Measurements from ENCODE around the gene FHIT.

DNA sequence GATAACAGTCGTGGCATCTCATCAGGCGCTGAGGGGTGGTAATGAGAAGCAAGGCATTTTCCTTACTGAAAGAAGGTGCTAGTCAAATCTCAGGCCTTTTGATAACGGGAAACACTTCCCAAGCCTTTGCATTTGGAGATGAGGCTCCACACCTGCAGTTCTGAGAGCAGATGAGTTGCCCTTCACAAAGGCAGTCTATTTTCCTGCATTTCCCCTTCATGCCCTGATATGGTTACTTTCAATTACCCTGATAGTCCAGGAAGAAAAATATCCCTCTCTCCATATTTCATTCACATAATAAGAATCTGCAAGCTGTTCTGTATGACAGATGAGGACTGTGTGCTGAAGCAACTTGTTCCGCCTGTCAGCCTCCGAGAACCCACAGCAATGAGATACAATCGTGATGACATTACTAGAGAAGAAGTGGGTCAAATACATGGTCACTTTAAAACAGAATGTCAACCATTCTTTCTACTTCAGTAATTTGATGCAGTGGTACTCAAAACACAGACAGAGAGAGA is 25.0 kb downstream of the FHIT start:
- TF ChIP-seq CTCF (IDR thresholded peaks at IDR 0.05) (no peak), POLR2AphosphoS5 (IDR thresholded peaks at IDR 0.05) (no peak), POLR2A (IDR thresholded peaks at IDR 0.05) (no peak), EP300 (IDR thresholded peaks at IDR 0.05) (no peak)
